IMR-90 (cell line): ENCODE data around the gene PID1. TPM values are rescaled to one million over a fixed set of nuclear protein-coding genes. Genes with fewer than 3 reads are reported as not detected.

Source experiments
- ATAC-seq: fragments of 200-7000 bp; cut with Tn5 transposase; 2 replicates; pipeline ENCODE4 v1.9.1; 2020; ENCODE audit warnings: low read depth, mild to moderate bottlenecking, moderate library complexity
- BruUV-seq: library from RNA; stranded (reverse); fragments of 400-500 nt; replicated peaks from 2 replicates; lab custom pipeline; 2021; lab: Mats Ljungman, UMichigan
- CTCF ChIA-PET: fragments of 300-600 bp; formaldehyde crosslinking; extraction: SDS; loops from one replicate; lab custom pipeline; 2021; ENCODE audit warnings: antibody characterized with exemption; lab: Yijun Ruan, JAX
- POLR2A ChIA-PET: fragments of 300-600 bp; sonication (Branson Sonifier 250); formaldehyde crosslinking; loops from one replicate; lab custom pipeline; 2022; ENCODE audit warnings: antibody characterized with exemption; ENCODE audit not compliant: unreplicated experiment; lab: Charles Lee
- DNase-seq: peaks from one replicate; pipeline ENCODE4 v3.0.0; 2013
- H2AFZ ChIP-seq: replicated peaks from 2 replicates; pipeline ENCODE3; 2013; ENCODE audit warnings: low read length, mild to moderate bottlenecking; ENCODE audit not compliant: poor library complexity
- H2AK5ac ChIP-seq: 2 replicates; pipeline ENCODE4 v1.6.1; 2013; ENCODE audit warnings: low read depth, low read length, inconsistent platforms
- H2AK9ac ChIP-seq: replicated peaks from 2 replicates; pipeline ENCODE3; 2013; ENCODE audit warnings: mild to moderate bottlenecking, low read depth, low read length, moderate library complexity; ENCODE audit not compliant: poor library complexity
- H2BK120ac ChIP-seq: 2 replicates; pipeline ENCODE4 v1.6.1; 2013; ENCODE audit warnings: low read depth, low read length, inconsistent platforms
- H2BK15ac ChIP-seq: 3 replicates; pipeline ENCODE4 v1.6.1; 2013; ENCODE audit warnings: low read depth, low read length, inconsistent platforms
- H2BK20ac ChIP-seq: 2 replicates; pipeline ENCODE4 v1.6.1; 2013; ENCODE audit warnings: low read depth, mild to moderate bottlenecking, inconsistent platforms, low read length, moderate library complexity
- H2BK5ac ChIP-seq: 2 replicates; pipeline ENCODE4 v1.6.1; 2013; ENCODE audit warnings: mild to moderate bottlenecking, low read depth, low read length, inconsistent platforms; ENCODE audit not compliant: poor library complexity, severe bottlenecking
- H3K14ac ChIP-seq: replicated peaks from 2 replicates; pipeline ENCODE4 v1.6.1; 2013; ENCODE audit warnings: low read depth, low read length, inconsistent platforms
- H3K18ac ChIP-seq: 2 replicates; pipeline ENCODE4 v1.6.1; 2013; ENCODE audit warnings: low read depth, low read length, control low read depth
- H3K23ac ChIP-seq: 2 replicates; pipeline ENCODE4 v1.6.1; 2013; ENCODE audit warnings: low read depth, low read length, inconsistent platforms
- H3K27ac ChIP-seq: 2 replicates; pipeline ENCODE4 v1.5.1; 2013; ENCODE audit warnings: mild to moderate bottlenecking, control low read depth, low read length; ENCODE audit not compliant: insufficient read depth
- H3K27me3 ChIP-seq: 2 replicates; pipeline ENCODE4 v1.6.1; 2013; ENCODE audit warnings: low read length; ENCODE audit not compliant: control insufficient read depth, insufficient read depth
- H3K36me3 ChIP-seq: 2 replicates; pipeline ENCODE4 v1.6.1; 2013; ENCODE audit warnings: low read length, mixed read lengths; ENCODE audit not compliant: control insufficient read depth, insufficient read depth
- H3K4ac ChIP-seq: 2 replicates; pipeline ENCODE4 v1.6.1; 2013; ENCODE audit warnings: low read depth, low read length, inconsistent platforms
- H3K4me1 ChIP-seq: 2 replicates; pipeline ENCODE4 v1.6.1; 2013; ENCODE audit warnings: low read length, mixed read lengths; ENCODE audit not compliant: control insufficient read depth, insufficient read depth
- H3K4me2 ChIP-seq: 2 replicates; pipeline ENCODE4 v1.6.1; 2013; ENCODE audit warnings: low read depth, mild to moderate bottlenecking, control low read depth, low read length, moderate library complexity
- H3K4me3 ChIP-seq: 2 replicates; pipeline ENCODE4 v1.5.1; 2013; ENCODE audit warnings: low read depth, mild to moderate bottlenecking, control low read depth, low read length, moderate library complexity; ENCODE audit not compliant: insufficient read depth
- H3K56ac ChIP-seq: 2 replicates; pipeline ENCODE4 v1.6.1; 2013; ENCODE audit warnings: low read length, inconsistent platforms; ENCODE audit not compliant: insufficient read depth; ENCODE audit errors: extremely low read depth
- H3K79me1 ChIP-seq, 2 experiments: 2 replicates each; pipeline ENCODE4 v1.6.1; 2013; ENCODE audit warnings: low read length in 2 of 2, inconsistent platforms in 1 of 2, low read depth in 1 of 2
- H3K9ac ChIP-seq: 2 replicates; pipeline ENCODE4 v1.6.1; 2013; ENCODE audit warnings: low read depth, low read length, control low read depth
- H3K9me1 ChIP-seq: 2 replicates; pipeline ENCODE4 v1.6.1; 2013; ENCODE audit warnings: low read length, inconsistent platforms; ENCODE audit not compliant: insufficient read depth
- H3K9me3 ChIP-seq: 2 replicates; pipeline ENCODE4 v1.6.1; 2013; ENCODE audit warnings: low read length; ENCODE audit not compliant: control insufficient read depth, insufficient read depth
- H4K20me1 ChIP-seq: 2 replicates; pipeline ENCODE4 v1.6.1; 2013; ENCODE audit warnings: low read length, inconsistent platforms; ENCODE audit not compliant: insufficient read depth
- H4K5ac ChIP-seq: 2 replicates; pipeline ENCODE4 v1.6.1; 2013; ENCODE audit warnings: mild to moderate bottlenecking, low read depth, low read length, control low read depth
- H4K8ac ChIP-seq, 2 experiments: 2 replicates each; pipeline ENCODE4 v1.6.1; 2013; ENCODE audit warnings: low read depth in 2 of 2, low read length in 2 of 2, control low read depth in 1 of 2, inconsistent platforms in 1 of 2
- H4K91ac ChIP-seq: 2 replicates; pipeline ENCODE4 v1.6.1; 2013; ENCODE audit warnings: low read depth, low read length, inconsistent platforms; ENCODE audit not compliant: insufficient read depth
- CTCF ChIP-seq: conservative IDR thresholded peaks from 2 replicates; pipeline ENCODE4 v1.5.1; 2012; ENCODE audit warnings: mild to moderate bottlenecking, low read depth, low read length, improper control_type of control experiment
- ELK1 ChIP-seq: fragments of 150-350 bp; IDR thresholded peaks from 2 replicates; pipeline ENCODE4 v1.6.1; 2016; ENCODE audit warnings: low read depth, mild to moderate bottlenecking, low read length, moderate library complexity, borderline replicate concordance
- FOS ChIP-seq: fragments of 150-350 bp; IDR thresholded peaks from 2 replicates; pipeline ENCODE4 v1.6.1; 2016; ENCODE audit warnings: low read depth, low read length
- MAFK ChIP-seq: IDR thresholded peaks from 2 replicates; pipeline ENCODE4 v1.6.1; 2012; ENCODE audit warnings: low read depth, low read length, improper control_type of control experiment
- MAZ ChIP-seq: IDR thresholded peaks from 2 replicates; pipeline ENCODE4 v1.6.1; 2012; ENCODE audit warnings: low read depth, mild to moderate bottlenecking, low read length, improper control_type of control experiment, moderate library complexity, borderline replicate concordance
- MXI1 ChIP-seq: IDR thresholded peaks from 2 replicates; pipeline ENCODE4 v1.6.1; 2012; ENCODE audit warnings: low read depth, mild to moderate bottlenecking, low read length, moderate library complexity, borderline replicate concordance
- NFE2L2 ChIP-seq: fragments of 150-350 bp; IDR thresholded peaks from 2 replicates; pipeline ENCODE4 v1.6.1; 2016; ENCODE audit warnings: low read depth, mild to moderate bottlenecking, low read length
- RAD21 ChIP-seq: IDR thresholded peaks from 2 replicates; pipeline ENCODE4 v1.6.1; 2012; ENCODE audit warnings: low read length, improper control_type of control experiment
- RCOR1 ChIP-seq: IDR thresholded peaks from 2 replicates; pipeline ENCODE4 v1.6.1; 2012; ENCODE audit warnings: mild to moderate bottlenecking, low read length, improper control_type of control experiment; ENCODE audit not compliant: insufficient replicate concordance
- SMC3 ChIP-seq: fragments of 150-350 bp; IDR thresholded peaks from 2 replicates; pipeline ENCODE4 v1.6.1; 2016; ENCODE audit warnings: low read depth, mild to moderate bottlenecking, antibody characterized with exemption, low read length, moderate library complexity
- USF2 ChIP-seq: fragments of 150-350 bp; IDR thresholded peaks from 2 replicates; pipeline ENCODE4 v1.6.1; 2017; ENCODE audit warnings: mild to moderate bottlenecking, antibody characterized with exemption, low read length, low read depth
- WGBS, 2 experiments: methylation state at CpG; one replicate each; pipeline versions ENCODE4 v1.1.5 to v1.1.7; 2013; ENCODE audit warnings: missing lambda C conversion rate in 2 of 2; ENCODE audit not compliant: insufficient read length in 1 of 2; ENCODE audit errors: extremely low coverage in 2 of 2; 5-methylcytosine and 5-hydroxymethylcytosine counted together
- dilution Hi-C: fragments of 300-500 bp; cut with HindIII; formaldehyde crosslinking; loops from one replicate; pipeline ENCODE4 v1.14.3; 2018; ENCODE audit warnings: low sequenced_read_pairs; ENCODE audit not compliant: unreplicated experiment
- in situ Hi-C: fragments of 300-500 bp; cut with MboI; formaldehyde crosslinking; loops from 3 replicates; pipeline ENCODE4 v1.14.3; 2019; ENCODE audit warnings: low sequenced_read_pairs, inconsistent platforms, mixed read lengths
- intact Hi-C: fragments of 100-400 bp; cut with micrococcal nuclease; formaldehyde crosslinking; loops from 2 replicates; pipeline ENCODE4 v1.10.0; 2022
- polyA plus RNA-seq, 3 experiments: library from polyadenylated mRNA; depleted of rRNA; stranded (reverse); fragments of >200 nt; gene quantifications; 2 replicates each; pipeline ENCODE4 v1.2.3, GENCODE V29; 2012; ENCODE audit warnings: low replicate concordance in 1 of 3
- total RNA-seq: library from RNA; depleted of rRNA; stranded (reverse); fragments of >200 nt; gene quantifications from 2 replicates; pipeline ENCODE4 v1.2.3, GENCODE V29; 2012

Gene PID1
- total and polyA plus RNA-seq, 2 of the 4 experiments (the other 2 are of a cell fraction): 0.90 to 1.9 TPM

GRCh38 chr2:229252280-229252679, 18.8 kb downstream of the PID1 start:
- POLR2A ChIA-PET: no interaction called here
- no CpG with 5 or more reads among the region's 1 CpG for WGBS, 2 experiments
- dilution Hi-C loops: no loop called here

More at GRCh38 chr2:229252280-229252679, 18.8 kb downstream of the PID1 start:
- TF ChIP-seq MAFK (no peak), MAZ (no peak), RAD21 (no peak), FOS (no peak), MXI1 (no peak), CTCF (no peak), RCOR1 (no peak), SMC3 (no peak), NFE2L2 (no peak), USF2 (no peak), ELK1 (no peak)
- no peak overlapping the region for H3K18ac ChIP-seq
- ATAC-seq: no peak
- H3K4ac ChIP-seq: no peak overlapping the region
- H3K56ac ChIP-seq: no peak overlapping the region
- in situ Hi-C loops: no loop called here
- no peaks in the 10 kb centered on the region for H3K36me3 ChIP-seq
- no peak overlapping the region for H3K14ac ChIP-seq
- no peak overlapping the region for H3K4me2 ChIP-seq
- CTCF ChIA-PET: no interaction called here
- H3K9ac ChIP-seq: no peak overlapping the region
- no TSS peak for BruUV-seq
- H3K27me3 ChIP-seq: no peaks in the 10 kb centered on the region
- H3K79me1 ChIP-seq: no peaks in the 10 kb centered on the region
- no peak overlapping the region for H2AK9ac ChIP-seq
- H4K91ac ChIP-seq: no peak overlapping the region
- H3K9me3 ChIP-seq: peaks cover 2% of the 10 kb centered on the region; the same call in 1 of the 2 replicates
- H2AK5ac ChIP-seq: no peak overlapping the region
- H2AFZ ChIP-seq: no peak overlapping the region
- intact Hi-C loops: no loop called here
- H2BK15ac ChIP-seq: no peak overlapping the region
- no peak overlapping the region for H2BK20ac ChIP-seq
- no peaks in the 10 kb centered on the region for H4K20me1 ChIP-seq
- no peak overlapping the region for H2BK5ac ChIP-seq
- no peak overlapping the region for H3K27ac ChIP-seq
- H3K9me1 ChIP-seq: no peaks in the 10 kb centered on the region
- no peak overlapping the region for H4K8ac ChIP-seq
- no peaks in the 10 kb centered on the region for H3K4me1 ChIP-seq
- no peak overlapping the region for H3K23ac ChIP-seq
- no peak for DNase-seq
- no peak overlapping the region for H4K5ac ChIP-seq
- no peak overlapping the region for H2BK120ac ChIP-seq
- H3K4me3 ChIP-seq: no peak overlapping the region
